Activated CD8-positive, alpha-beta memory T cell treated with anti-CD3 and anti-CD28 coated beads for 48 hours (primary cell): ENCODE measurements around the gene ZSCAN5A.
"Not testable (repeated sequence)": the region's sequence is repeated elsewhere in the genome, so short reads cannot be mapped to it uniquely, and the experiment has no call there.

Source experiments
- DNase-seq, 3 experiments: peaks; one replicate each; pipeline ENCODE4 v3.0.0-alpha.2; 2020; ENCODE audit warnings: low read depth in 2 of 3, low spot score in 2 of 3

The ZSCAN5A gene

DNA sequence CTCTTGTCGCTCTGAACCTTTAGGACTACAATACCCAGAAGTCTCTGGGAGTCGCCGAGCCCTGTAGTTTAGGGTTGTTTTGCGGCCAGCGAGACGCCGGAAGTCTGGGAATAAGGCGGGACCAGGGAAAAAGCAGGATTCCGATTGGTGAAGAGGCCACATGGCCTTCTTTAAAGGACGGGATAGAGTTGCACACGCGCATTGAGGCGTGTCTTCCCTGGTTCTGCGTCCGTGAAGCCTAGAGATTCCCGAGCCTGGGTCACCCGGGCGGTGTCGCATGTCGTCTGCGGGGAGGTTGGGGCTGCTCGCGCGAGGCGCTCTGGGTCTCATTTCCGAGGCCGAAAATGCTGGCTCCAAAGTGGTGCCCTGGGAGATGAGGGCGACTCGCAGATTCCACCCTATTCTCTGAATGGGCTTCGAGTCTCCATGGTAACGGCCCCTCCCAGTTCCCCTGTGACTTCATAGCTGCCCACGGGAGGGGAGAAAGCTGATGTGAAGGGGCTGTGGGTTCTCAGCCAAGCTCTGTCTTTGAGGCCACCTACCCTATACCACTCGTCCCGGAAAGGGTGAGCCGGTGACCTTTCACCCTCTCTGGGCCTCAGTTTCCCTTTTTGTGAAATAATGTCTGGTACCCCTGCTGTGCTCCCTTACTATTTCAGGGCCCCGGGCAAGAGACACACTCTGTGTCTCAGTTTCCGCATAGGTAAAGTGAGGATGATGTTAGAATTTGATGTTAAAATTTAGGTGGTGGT lies 614 bp upstream of the ZSCAN5A start:
- peak; percentile 52 to 74 (median 71) for DNase-seq

DNA sequence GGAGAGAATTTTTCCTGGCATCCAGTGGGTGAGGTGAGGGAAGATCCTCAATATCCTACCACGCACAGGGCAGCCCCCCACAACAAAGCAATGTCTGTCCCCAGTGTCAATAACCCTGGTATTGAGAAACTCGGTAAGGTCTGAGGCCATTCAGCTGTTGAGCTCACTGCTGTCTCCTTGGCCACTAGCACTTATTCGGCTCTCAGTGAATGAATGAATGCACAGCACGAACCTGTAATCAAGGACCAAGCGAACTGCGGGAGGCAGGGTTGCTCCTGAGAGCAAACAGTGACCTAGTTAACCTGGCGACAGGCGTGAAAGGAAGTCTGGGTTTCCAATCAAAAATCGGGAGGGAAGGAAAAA lies 640 bp downstream of the ZSCAN5A start:
- DNase-seq = no peak

DNA sequence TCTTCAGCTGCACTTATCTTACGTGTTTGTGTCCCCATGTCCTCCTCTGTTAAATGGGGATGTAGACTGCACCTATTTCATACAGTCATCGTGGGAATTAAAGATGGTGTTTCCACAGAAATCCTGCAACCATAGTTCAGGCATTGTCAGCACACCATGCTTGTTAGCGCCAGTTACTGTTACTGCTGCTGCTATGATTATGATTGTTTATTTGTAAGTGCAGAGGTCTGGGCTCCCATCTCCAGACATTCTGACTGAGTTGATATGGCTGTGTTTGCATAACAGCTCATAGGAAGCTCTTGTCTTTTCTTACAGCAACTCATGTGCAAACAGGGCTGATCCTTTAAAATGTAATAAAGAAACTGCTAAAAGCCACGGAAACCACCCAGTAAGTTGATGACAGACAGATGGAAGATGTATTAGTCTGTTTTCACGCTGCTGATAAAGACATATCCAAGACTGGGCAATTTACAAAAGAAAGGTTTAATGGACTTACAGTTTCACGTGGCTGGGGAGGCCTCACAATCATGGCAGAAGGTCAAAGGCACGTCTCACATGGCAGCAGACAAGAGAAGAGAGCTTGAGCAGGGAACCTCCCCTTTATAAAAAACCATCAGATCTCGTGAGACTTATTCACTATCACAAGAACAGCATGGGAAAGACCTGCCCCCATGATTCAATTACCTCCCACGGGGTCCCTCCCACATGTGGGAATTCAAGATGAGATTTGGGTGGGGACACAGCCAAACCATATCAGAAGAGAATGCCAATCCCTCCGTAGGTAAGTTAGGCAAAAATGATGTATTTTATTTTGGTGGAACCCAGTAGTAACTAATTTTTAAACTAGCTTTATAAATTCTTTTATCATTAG lies 1.6 kb downstream of the ZSCAN5A start:
- DNase-seq = no peak

DNA sequence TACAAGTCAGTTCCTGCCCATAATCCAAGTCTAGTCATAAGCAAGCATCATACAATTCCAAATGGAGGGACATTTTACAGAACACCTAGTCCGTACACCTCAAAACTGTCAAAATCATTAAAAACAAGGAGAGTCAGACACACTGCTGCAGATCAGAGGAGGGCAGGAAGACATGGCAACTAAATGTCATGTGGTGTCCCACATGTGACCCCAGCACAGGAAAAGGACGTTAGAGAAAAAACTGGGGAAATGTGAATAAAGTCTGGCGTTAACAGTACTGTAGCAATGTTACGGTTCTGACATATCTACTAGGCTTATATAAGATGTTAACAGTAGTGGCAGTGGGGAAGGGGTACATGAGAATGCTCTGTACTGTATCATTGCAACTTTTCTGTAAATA lies 2.3 kb downstream of the ZSCAN5A start:
- no peak for DNase-seq

- DNase-seq = no peak
These were observed 4.2 kb downstream of the ZSCAN5A start for GRCh38 chr19:56310462-56310861.

DNA sequence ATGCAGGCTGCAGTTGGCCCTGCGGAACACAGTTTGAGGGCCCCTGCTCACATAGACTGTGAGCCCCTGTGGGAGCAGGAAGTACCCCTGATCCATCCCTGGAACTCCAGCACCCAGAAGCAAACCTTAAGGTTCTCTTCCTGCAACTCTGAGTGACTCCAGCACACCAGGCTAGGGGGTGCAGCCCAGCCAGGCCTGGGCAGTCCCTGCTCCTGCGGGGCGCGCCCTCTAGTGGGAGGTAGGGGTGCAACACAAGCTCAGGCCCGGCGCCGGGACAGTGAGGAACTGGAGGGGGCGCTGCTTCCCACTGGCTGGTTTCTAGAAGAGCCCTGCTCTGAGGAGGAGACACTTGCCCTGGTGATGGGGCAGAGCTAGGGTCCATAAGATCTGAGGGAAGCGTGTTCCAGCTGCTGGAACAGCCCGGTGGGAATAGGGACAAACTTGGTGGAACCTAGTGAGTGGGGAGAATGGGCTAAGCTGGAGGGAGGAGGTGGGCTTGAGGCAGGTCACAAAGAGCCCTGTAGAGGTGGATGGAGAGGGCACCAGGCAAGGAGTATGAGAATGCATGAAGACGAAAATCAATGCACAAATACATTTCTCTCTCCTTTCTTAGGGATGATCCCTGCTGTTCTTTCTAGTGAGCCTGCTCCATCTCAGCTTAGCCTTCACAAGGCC lies 5.0 kb downstream of the ZSCAN5A start:
- peak; percentile 19 to 57 (median 25) for DNase-seq

DNA sequence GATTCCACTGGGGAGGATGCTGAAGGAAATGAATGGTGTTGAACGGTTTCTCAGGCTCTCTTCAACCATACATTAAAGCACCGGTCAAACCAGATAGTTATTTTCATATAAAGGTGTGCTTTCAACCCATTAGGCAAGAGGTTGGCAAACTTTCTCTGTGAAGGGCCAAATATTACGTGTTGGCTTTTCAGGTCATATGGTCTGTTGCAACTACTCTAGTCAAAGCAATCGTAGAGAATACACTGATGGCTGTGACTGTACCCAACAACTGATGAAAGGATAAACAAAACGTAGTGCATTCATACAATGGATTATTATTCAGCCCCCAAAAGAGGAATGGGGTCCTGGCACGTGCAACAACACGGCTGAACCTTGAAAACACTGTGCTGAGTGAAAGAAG lies 5.8 kb downstream of the ZSCAN5A start:
- no peak for DNase-seq

- DNase-seq = not testable (repeated sequence)
These were observed 7.6 kb downstream of the ZSCAN5A start for GRCh38 chr19:56307062-56307461.

DNA sequence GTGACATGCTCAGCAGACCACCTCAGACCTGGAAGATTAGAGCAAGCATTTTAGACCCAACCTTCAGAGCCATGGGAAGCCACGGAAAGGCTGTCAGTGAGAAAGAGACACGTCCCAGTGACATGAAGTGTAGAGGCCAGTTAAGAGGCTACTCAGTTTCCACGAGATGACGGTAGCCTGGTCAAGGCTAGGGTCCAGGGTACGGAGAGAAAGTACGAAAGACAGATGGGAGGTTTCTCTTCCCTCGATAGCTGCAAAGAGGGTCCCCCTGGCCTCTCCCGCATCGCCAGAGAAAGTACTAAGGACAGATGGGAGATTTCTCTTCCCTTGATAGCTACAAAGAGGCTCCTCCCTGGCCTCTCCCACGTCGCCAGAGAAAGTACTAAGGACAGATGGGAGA lies 8.6 kb downstream of the ZSCAN5A start:
- DNase-seq = no peak

DNA sequence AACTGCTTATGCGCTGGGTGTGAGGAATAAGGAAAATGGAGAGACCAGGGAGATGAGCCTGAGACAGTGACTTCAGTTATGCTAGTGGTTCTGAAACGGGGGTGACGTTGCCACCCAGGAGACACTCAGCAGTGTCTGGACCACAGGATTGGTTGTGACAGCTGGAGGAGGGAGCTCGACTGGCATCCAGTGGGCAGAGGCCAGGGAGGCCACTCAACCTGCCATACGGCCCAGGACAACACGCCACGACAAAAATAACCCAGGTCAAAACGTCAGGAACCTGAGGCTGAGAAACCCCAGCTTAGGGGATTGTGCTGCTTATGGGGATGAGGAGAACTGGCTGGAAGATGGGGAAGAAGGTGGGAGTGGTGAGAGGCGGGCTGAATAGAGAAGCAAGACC lies 10.4 kb downstream of the ZSCAN5A start:
- no peak for DNase-seq

DNA sequence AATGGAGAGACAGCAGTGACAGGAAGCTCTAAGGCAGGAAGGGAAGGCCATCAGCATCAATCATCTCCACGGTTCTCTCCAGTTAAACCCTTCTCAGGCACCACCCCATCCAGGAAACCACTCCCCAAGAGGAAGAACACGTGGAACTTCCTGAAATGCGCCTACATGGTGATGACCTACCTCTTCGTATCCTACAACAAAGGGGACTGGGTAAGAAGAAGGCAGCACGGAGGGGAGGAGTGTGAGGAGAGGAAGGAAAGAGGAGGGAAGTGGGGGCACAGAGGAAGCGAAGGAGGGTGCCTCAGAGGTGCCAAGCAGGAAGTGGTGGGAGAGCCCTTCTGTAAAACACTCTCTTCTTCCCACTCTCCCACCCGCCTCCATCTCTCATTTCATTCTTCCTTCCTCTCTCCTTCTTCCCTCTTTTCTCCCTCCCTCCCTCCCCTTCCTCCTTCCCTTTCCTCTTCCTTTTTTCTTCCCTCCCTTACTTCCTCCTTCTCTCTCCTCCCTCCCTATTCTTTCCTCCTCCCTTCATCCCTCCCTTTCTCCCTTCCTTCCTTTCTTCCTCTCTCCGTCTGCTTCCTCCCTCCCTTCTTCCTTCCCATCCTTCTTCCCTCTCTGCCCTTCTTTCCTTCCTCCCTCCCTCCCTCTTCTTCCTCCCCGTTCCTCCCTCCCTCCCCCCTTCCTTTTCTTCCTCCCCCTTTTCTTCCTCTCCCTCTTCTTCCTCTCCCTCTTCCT lies 12.6 kb downstream of the ZSCAN5A start:
- no peak for DNase-seq

DNA sequence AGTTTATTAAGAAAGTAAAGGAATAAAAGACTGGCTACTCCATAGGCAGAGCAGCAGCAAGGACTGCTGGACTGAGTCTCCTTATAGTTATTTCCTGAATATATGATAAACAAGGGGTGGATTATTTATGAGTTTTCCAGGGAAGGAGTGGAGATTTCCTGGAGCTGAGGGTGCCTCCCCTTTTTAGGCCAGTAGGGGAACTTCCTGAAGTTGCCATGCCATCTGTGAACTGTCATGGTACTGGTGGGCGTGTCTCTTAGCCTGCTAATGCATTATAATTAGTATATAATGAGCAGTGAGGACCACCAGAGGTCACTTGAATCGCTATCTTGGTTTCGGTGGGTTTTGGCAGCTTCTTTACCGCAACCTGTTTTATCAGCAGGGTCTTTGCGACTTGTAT lies 13.5 kb downstream of the ZSCAN5A start:
- no peak for DNase-seq

- DNase-seq = no peak
These were observed 15.0 kb downstream of the ZSCAN5A start for GRCh38 chr19:56299688-56300087.

- DNase-seq = no peak
These were observed 17.6 kb downstream of the ZSCAN5A start for GRCh38 chr19:56297010-56297409.

DNA sequence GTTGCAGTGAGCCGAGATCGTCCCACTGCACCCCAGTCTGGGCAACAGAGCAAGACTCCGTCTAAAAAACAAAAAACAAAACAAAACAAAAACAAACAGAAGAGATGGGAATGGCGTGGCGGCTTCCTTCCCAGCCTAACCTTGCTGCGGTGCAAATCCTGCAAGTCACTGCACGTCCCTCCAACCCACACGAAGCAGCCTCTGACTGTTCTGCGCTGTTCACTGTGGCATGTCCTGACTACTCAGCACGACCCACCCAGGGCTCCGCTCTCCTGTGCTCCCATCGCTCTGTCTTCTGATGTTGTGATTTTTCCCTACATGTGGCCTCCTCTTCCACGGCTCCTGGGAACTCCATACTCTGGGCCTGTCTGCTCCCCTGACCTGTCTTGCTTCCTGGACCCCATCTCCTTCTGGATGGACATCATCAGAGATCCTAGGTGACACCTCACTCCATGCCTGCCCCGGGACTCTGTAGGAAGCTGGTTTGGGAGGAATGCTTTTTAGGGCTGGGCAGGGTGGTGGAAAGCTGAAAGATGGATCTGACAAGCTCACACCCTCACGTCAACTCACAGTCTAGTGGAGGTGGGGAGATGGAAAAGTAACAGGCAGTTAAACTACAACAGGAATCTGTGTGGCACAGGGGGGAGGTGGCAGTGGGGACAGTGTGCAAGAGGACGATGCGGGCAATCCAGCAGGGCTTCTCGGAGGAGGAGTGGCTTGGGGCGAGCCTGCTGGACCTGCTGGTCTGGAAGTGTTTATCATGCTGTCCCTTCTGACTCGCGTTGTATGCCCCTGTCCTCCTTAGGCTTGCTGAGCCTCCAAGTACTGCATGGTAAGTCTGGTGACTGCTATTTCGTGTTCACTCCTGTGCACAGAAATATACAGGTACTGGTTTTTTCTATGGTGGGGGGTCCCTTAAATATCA lies 18.8 kb downstream of the ZSCAN5A start:
- no peak for DNase-seq

- DNase-seq = no peak
These were observed 20.1 kb downstream of the ZSCAN5A start for GRCh38 chr19:56294549-56294948.

DNA sequence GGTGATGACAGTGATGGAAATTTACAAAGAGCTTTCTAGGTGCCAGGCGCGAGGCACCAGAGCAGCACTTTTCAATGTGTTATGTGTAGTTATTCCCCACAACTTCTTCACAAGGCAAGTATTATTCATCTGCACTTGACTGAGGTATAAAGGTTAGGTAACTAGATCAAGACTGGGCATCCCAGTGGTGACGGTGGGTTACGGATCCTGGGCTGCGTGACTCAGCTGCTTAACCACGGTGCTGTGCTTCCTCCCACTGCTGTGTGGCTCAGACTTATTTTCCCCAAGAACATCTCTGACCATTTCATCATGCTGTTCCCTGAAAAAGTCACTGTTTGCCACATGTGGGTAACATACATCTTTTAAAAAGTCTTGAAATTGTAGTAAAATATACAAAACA lies 22.8 kb downstream of the ZSCAN5A start:
- no peak for DNase-seq

DNA sequence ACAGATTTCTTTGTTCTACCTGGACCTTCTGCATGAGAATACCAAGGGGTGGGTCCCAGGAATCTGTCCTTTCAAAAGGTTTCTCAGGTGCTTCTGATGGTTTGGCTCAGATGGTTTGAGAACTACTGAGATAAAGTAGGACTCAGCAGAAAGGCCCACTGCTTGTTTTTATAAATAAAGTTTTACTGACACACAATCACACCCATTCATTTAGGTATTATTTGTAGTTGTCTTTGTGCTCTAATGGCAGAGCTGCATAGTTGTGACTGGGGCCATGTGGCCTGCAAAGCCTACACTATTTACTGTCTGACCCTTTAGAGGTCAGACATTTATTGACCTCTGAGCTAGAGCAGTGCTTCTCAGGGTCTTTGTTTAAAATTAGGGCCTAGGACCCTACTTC lies 24.5 kb downstream of the ZSCAN5A start:
- DNase-seq = no peak

DNA sequence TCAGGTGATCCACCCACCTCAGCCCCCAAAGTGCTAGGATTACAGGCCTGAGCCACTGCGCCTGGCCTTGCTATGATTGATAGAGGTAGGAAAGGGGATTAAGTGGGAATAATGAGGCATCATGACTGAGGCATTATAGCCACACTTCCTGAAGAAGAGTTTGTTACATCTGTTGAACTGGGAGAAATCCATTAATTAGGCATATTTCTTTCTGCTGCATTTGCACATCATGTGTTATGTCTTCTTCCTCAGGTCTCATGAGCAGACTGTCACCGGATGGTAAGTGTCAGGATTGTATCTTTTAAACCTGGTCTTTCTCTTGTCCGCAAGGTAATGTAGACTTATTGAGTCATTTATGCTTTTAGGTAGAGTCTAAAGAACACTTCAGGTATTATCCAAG lies 29.9 kb downstream of the ZSCAN5A start:
- DNase-seq = no peak

DNA sequence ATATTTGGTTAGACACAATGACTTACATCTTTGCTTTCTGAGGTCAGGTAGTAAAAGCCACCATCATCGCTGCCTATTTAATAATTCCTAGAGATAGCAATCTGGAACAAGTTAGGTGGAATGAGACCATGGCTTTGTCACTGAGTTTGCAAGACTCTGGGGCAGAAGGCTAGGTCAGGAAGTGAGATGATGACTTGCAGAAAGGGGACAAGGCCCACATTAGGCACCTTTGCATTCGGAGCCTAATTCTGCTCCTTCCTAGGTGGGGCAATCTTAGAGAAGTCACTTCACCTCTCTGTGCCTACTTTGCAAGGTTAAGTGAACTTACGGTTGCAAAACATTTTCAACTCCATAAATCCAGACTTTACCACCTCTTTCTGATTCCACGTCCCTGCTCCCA lies 31.8 kb downstream of the ZSCAN5A start:
- DNase-seq = no peak
